HS-5 (cell line): Measurements from ENCODE around the gene CFAP20DC.
"Not testable (repeated sequence)": the region's sequence is repeated elsewhere in the genome, so short reads cannot be mapped to it uniquely, and the experiment has no call there.

Source experiments
- DNase-seq: peaks from one replicate; pipeline ENCODE4 v3.0.0-alpha.2; 2012; ENCODE audit warnings: low read depth

The CFAP20DC gene

DNA sequence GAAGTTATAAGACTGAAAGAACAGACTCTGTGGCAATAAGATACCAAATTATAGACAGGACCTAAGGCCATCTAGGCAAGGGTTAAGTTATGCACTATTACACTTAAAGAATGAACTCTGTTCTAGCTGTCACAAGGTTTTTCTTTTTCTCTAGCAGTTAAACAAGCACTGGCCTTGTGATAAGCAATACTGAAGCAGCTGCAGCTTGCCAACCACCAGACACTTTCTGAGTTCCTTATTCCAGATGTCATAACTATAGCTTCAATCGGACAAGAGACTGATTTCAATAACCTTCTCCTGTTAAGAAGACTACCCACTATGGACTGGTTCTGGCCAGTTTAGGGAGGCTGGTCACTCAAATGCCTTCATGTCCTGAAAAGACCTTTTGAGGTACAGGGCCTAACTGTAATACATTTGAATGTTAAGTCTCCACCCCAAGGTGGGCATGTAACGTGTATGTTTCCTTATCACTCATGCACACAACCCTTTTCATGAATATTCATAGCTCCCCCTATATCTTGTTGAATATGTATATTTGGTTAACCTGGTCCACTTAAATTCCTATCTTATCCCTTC lies 85.8 kb downstream of the CFAP20DC start:
- no peak for DNase-seq

- DNase-seq = no peak
Measured at GRCh38 chr3:58962816-58963215, 87.0 kb downstream of the CFAP20DC start.

GRCh38 chr3:58962040-58962651 lies 87.7 kb downstream of the CFAP20DC start:
- DNase-seq = peak; percentile 4

- DNase-seq = no peak
Measured at GRCh38 chr3:58955308-58955707, 94.5 kb downstream of the CFAP20DC start.

- DNase-seq = no peak
Measured at GRCh38 chr3:58953288-58953687, 96.5 kb downstream of the CFAP20DC start.

DNA sequence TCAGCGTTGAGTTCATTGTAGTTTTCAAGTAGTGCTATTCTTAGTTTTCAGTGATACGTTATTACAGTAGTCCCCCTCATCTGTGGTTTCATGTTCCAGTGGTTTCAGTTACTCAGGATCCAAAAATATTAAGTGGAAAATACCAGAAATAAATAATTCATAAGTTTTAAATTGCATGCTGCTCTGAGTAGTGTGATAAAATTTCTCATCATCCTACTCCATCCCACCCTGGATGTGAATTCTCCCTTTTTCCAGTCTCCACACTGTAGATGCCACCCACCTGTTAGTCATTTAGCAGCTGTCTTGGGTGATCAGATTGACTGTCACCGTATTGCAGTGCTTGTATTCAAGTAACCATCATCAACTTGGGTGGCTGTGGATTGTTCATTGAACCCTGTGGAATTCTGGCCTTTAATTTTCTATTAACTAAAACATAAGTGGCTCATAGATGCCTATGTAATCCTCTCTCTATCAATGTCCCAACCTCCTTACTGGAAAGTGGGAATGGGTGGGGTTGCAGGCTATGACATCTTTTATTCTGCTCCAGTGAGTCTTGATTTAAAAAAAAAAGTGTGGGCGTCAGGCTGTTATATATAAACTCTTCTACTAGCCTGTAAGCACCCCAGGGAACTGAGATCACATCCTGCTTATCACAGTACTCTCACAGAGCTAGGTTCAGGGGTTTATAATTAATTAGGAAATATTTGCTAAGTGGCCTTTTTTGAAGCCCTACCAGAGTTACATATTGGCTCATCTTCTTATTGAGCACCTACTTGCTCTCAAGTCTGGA lies 97.5 kb downstream of the CFAP20DC start:
- no peak for DNase-seq

DNA sequence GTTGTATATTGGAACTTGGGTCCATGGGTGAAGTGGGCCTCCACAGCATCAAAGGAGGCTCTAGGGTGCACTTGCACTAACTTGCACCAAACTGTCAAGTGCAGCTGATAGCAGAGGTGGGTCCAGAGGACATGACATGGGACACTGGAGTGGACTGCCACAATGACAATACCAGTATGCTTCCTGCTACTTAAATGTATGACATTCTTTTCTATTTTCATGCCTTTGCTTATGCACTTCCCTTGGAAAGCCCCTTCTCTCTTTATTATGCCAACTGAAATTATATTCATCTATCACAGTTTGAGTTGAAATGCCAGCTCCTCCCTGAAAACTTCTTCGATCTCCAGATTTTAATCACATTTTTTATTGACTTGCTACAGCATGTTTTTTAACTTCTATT lies 101.8 kb downstream of the CFAP20DC start:
- DNase-seq = no peak

DNA sequence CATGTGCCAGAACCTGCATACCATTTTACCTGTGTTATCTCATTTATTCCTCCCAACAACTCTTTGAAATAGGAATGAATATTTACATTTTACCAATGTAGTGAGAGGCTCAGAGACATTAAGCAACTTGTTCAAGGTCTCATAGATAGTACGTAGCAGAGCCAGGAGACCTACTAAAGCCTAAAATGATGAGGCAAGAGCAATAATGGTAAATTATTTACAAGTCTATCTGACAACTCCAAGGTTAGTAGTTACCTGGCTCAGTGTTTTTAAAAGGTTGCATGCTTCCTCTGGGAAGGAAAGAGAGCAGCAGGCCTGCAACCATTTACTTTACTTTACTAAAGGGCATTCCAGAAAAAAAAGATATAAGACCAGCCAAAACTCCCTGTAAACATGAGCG lies 103.0 kb downstream of the CFAP20DC start:
- DNase-seq = no peak

DNA sequence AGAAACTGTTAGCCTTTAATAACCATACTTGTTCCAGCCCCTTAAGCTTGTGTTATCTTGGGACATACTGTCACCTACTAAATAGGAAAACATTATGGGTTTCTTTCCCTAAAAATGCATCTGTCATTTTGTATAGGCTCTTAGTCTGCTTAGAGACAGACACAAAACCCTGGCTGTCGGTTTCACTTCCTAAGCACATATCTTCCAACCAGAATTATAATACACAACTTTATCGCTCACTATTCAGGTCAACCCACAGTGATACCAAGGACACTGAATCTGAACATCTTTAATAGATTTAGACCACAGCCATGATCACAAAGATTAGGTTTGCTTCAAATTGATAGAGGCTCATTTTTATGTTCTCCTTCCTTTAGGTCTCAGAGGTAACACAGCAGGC lies 111.8 kb downstream of the CFAP20DC start:
- no peak for DNase-seq

GRCh38 chr3:58924578-58924977 lies 125.2 kb downstream of the CFAP20DC start:
- peak; percentile 6 for DNase-seq

DNA sequence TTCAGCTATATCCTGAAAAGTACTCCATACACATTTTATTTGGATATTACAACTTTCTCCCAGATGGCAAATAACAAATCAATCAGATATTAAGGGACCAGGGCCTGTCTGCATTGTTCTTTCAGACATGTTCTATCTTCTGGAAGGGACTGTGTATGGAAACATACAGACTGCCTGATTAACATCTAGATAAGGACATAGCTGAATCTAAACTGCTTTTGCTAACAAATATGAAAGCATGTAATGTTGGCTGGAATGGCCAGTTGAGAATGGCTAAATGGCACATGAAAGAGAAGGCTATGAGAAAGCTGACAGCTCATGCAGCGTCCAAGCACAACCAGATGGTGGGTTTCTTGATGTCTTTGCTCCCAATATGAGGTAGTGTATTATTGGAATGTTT lies 149.4 kb downstream of the CFAP20DC start:
- DNase-seq = no peak

GRCh38 chr3:58899953-58900298 lies 149.9 kb downstream of the CFAP20DC start:
- DNase-seq = no peak

- DNase-seq = no peak
Measured at GRCh38 chr3:58899159-58899952, 150.5 kb downstream of the CFAP20DC start.

DNA sequence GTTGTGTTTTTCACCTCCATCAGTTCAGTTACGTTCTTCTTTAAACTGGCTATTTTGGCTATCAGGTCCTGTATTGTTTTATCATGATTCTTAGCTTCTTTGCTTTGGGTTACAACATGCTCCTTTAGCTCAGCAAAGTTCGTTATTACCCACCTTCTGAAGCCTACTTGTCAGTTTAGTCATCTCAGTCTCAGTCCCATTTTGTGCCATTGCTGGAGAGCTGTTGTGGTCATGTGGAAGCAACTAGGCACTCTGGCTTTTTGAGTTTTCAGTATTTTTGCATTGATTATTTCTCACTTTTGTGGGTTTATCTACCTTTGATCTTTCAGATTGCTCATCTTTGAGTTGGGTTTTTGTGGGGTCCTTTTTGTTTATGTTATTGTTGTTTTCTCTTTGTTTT lies 151.3 kb downstream of the CFAP20DC start:
- no peak for DNase-seq

DNA sequence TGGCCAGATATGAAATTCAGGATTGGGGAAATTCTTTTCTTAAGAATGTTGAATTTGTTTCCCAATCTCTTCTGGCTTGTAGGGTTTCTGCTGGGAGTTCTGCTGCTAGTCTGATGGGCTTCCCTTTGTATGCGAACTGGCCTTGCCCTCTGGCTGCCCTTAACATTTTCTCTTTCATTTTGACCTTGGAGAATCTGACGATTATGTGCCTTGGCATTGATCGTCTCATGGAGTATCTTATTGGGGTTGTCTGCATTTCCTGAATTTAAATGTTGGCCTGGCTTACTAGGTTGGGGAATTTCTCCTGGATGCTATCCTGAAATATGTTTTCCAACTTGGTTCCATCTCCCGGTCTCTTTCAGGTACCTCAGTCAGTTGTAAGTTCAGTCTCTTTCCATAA lies 152.2 kb downstream of the CFAP20DC start:
- no peak for DNase-seq

GRCh38 chr3:58895678-58896077 lies 154.1 kb downstream of the CFAP20DC start:
- DNase-seq = not testable (repeated sequence)

GRCh38 chr3:58892526-58892925 lies 157.3 kb downstream of the CFAP20DC start:
- DNase-seq = not testable (repeated sequence)

GRCh38 chr3:58888087-58888486 lies 161.7 kb downstream of the CFAP20DC start:
- DNase-seq = no peak

DNA sequence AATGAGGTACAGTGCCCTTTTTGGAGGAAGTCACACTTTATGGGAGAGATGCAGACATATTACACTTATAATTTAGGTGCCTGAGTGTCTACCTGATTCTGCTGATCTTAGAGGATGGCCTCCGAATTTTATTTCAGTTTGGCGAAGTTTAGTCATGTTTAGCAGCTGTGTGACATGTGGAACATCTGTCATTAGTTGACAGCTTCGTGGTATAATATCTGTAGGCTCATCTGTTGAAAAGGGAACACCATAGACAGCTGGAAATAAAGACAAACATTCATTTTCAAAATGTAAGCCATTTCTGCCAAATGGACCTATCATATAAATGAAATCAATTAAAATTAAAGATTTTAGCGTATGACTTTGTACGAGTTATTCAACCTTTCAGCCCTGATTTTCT lies 165.4 kb downstream of the CFAP20DC start:
- DNase-seq = no peak

GRCh38 chr3:58880182-58880581 lies 169.6 kb downstream of the CFAP20DC start:
- no peak for DNase-seq

DNA sequence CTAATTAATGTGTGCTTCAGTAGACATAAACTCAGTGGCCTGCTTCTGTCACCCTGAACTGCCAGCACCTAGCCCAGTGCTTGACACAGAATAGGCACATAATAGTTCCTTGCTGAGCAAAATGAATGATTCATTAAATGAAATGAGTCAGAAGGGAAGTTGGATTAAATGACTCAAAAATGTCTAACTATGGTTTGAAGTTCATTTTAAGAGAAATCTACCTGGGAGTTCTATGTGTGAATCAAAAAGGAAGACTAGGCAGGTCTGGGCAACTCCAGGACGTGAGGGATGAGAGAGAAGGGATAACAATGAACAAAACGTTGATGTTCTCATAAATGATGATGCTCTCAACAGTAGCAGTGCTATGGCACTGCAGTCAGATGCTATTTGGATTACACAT lies 175.0 kb downstream of the CFAP20DC start:
- DNase-seq = peak; percentile 49

DNA sequence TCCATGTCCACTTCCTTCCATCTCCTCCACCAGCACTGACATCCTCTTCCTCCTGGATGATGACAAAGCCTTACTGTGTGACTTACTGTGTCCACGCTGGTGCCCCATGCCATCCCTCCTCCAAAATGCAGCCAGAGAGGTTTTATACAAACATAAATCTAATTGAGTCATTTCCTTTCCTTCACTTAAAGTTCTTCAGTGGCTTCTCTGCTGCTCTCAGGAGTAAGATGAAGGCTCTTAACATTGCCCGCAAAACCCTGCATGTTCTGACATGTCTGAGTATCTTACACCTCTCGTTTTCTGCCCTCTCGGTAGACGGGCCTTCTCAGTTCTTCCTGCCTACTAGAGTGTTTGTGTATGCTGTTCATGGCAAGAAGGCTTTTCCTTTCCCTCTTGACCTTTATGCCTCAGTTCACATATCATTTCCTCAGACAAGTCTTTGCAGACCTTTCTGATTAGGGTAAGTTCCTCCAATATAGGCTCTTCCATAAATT lies 175.5 kb downstream of the CFAP20DC start:
- DNase-seq = no peak
